ENCODE data around the gene LINS1.

The LINS1 gene

DNA sequence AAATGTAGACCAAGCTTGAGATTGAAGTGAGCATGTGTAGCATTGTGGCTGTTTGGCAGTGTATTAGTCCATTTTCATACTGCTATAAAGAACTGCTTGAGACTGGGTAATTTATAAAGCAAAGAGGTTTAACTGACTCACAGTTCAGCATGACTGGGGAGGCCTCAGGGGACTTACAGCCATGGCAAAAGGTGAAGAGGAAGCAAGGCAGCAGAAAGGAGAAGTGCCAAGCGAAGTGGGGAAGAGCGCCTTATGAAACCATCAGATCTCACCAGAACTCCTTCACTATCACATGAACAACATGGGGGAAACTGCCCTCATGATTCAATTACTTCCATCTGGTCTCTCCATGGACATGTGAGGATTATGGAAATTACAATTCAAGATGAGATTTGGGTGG, 64.7 kb downstream of the LINS1 start:
- in situ Hi-C loops (cut with MboI; ENCODE audit: low sequenced_read_pairs, unreplicated experiment), result no loop called here
- no peak for DNase-seq (ENCODE audit: low spot score)
- TF ChIP-seq, protein P1, sequence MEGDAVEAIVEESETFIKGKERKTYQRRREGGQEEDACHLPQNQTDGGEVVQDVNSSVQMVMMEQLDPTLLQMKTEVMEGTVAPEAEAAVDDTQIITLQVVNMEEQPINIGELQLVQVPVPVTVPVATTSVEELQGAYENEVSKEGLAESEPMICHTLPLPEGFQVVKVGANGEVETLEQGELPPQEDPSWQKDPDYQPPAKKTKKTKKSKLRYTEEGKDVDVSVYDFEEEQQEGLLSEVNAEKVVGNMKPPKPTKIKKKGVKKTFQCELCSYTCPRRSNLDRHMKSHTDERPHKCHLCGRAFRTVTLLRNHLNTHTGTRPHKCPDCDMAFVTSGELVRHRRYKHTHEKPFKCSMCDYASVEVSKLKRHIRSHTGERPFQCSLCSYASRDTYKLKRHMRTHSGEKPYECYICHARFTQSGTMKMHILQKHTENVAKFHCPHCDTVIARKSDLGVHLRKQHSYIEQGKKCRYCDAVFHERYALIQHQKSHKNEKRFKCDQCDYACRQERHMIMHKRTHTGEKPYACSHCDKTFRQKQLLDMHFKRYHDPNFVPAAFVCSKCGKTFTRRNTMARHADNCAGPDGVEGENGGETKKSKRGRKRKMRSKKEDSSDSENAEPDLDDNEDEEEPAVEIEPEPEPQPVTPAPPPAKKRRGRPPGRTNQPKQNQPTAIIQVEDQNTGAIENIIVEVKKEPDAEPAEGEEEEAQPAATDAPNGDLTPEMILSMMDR (IDR thresholded peaks at IDR 0.05; ENCODE audit: borderline replicate concordance, control extremely low read depth, extremely low read depth, insufficient read depth, missing control alignments), result no peak

- TF ChIP-seq, protein P1 (IDR thresholded peaks at IDR 0.05; ENCODE audit: borderline replicate concordance, control extremely low read depth, extremely low read depth, insufficient read depth, missing control alignments), result no peak
- in situ Hi-C loops (cut with MboI; ENCODE audit: low sequenced_read_pairs, unreplicated experiment), result no loop called here
- no peak for DNase-seq (ENCODE audit: low spot score)
Measured at GRCh38 chr15:100536733-100537132, 65.3 kb downstream of the LINS1 start.

DNA sequence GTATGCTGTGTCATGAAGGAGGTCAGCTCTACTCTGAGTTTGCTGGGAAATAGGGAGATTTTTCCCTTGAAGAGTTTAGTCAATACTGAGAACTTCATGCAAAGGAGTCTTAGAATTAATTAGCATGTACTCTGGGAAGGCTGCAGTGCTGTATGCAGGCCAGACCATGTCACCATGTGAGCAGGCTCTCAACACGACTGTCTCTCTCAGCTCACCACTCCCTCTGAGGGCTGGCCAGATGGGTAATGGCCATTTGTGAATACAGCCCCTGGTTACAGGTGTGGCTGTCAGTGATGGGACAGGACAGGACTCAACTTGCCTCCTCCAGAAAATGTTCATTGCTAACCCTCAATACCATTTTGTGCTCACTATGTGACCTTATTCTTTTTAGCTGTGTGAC, 68.1 kb downstream of the LINS1 start:
- TF ChIP-seq, protein P1 (IDR thresholded peaks at IDR 0.05; ENCODE audit: borderline replicate concordance, control extremely low read depth, extremely low read depth, insufficient read depth, missing control alignments), result no peak
- in situ Hi-C loops (cut with MboI; ENCODE audit: low sequenced_read_pairs, unreplicated experiment), result no loop called here
- no peak for DNase-seq (ENCODE audit: low spot score)

DNA sequence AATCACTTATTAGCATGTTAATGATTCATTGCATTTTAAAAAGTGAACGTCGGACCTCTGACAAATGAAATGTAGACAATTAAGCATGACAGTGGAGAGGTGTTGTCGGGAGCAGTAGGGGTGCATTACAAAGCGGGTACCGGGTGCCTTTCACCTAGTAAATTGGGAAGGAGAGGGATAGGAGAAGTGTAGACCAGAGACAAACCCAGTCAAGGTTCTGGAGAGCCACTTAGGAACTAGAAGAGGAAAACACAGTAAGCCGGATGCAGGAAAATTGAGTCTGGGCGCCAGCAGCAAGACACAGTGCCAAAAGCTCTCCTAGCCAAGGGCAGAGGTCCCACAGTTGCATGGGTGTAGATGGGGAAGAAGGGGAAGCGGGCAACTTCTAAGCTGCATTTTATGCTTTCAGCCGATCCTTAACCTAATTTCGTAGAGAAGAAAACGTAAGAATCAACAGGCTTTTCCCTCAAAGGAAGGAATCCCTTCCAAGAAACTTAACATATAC, 70.1 kb downstream of the LINS1 start:
- no peak for DNase-seq (ENCODE audit: low spot score)
- in situ Hi-C loops (cut with MboI; ENCODE audit: low sequenced_read_pairs, unreplicated experiment), result no loop called here
- TF ChIP-seq, protein P1 (IDR thresholded peaks at IDR 0.05; ENCODE audit: borderline replicate concordance, control extremely low read depth, extremely low read depth, insufficient read depth, missing control alignments), result no peak

- no peak for DNase-seq (ENCODE audit: low spot score)
- in situ Hi-C loops (cut with MboI; ENCODE audit: low sequenced_read_pairs, unreplicated experiment), result no loop called here
- TF ChIP-seq, protein P1 (IDR thresholded peaks at IDR 0.05; ENCODE audit: borderline replicate concordance, control extremely low read depth, extremely low read depth, insufficient read depth, missing control alignments), result no peak
Measured at GRCh38 chr15:100531204-100531603, 70.8 kb downstream of the LINS1 start.

DNA sequence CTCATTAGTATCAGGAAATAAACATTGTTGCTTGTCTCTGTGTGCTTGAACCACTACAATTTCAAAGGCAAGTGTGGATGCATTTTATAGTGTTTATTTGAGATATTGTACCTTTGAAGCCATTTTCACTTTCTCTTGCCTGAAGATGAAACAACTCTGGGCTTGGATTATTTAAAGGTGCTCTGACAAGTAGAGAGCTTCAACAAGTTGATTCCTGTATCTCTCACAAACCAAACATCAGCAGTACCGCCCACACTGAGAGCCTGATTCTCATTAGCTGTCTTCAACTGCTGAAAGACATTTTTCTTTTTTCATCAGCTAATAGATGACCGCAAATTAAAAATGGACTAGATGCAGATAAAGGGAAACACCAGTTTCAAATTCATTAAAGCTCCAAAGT, 72.4 kb downstream of the LINS1 start:
- TF ChIP-seq, protein P1 (IDR thresholded peaks at IDR 0.05; ENCODE audit: borderline replicate concordance, control extremely low read depth, extremely low read depth, insufficient read depth, missing control alignments), result no peak
- in situ Hi-C loops (cut with MboI; ENCODE audit: low sequenced_read_pairs, unreplicated experiment), result no loop called here
- DNase-seq (ENCODE audit: low spot score), result no peak

Data from GM13976 (cell line).